Upper lobe of left lung (tissue), 4 donors: ENCODE results near the gene TNFRSF21.
"Not testable (repeated sequence)": the region's sequence is repeated elsewhere in the genome, so short reads cannot be mapped to it uniquely, and the experiment has no call there.

Source experiments
- CTCF ChIP-seq, 6 experiments: fragments of 450-650 bp in 4 of 6; fragments of 200-600 bp in 2 of 6; sonication (generic) in 2 of 6; IDR thresholded peaks; one replicate each; pipeline ENCODE4 v1.5.1; 2016 to 2019; ENCODE audit warnings: antibody characterized with exemption in 6 of 6
- EP300 ChIP-seq, 4 donors: sonication (generic); formaldehyde crosslinking; IDR thresholded peaks; one replicate each; pipeline ENCODE4 v1.5.1; 2017; ENCODE audit warnings: antibody characterized with exemption in 4 of 4, control low read depth in 2 of 4
- POLR2A ChIP-seq, 4 donors: fragments of 450-650 bp; IDR thresholded peaks; one replicate each; pipeline ENCODE4 v1.5.1; 2016 to 2017; ENCODE audit warnings: antibody characterized with exemption in 4 of 4, mild to moderate bottlenecking in 2 of 4
- POLR2AphosphoS5 ChIP-seq, 2 donors: sonication (generic); formaldehyde crosslinking; IDR thresholded peaks; one replicate each; pipeline ENCODE4 v1.5.1; 2017; ENCODE audit warnings: antibody characterized with exemption in 2 of 2

- TF ChIP-seq CTCF, POLR2AphosphoS5, POLR2A, EP300 (IDR thresholded peaks at IDR 0.05): not testable (repeated sequence)
These were observed 18.4 kb upstream of the TNFRSF21 start for GRCh38 chr6:47328139-47328538.
